IMR-90 (cell line): ENCODE measurements around the gene RUFY2.

Experiments
- POLR2A ChIP-seq: IDR thresholded peaks from 2 replicates; pipeline ENCODE4 v1.6.1; 2012; ENCODE audit warnings: mild to moderate bottlenecking, low read depth, low read length
- RFX5 ChIP-seq: IDR thresholded peaks from 2 replicates; pipeline ENCODE4 v1.8.0; 2012; ENCODE audit warnings: low read depth, mild to moderate bottlenecking, low read length, moderate library complexity
- TF ChIP-seq, protein P1 (sequence below): conservative IDR thresholded peaks from 2 replicates; pipeline ENCODE4 v1.5.1; 2012; ENCODE audit warnings: mild to moderate bottlenecking, low read depth, low read length, improper control_type of control experiment

DNA sequence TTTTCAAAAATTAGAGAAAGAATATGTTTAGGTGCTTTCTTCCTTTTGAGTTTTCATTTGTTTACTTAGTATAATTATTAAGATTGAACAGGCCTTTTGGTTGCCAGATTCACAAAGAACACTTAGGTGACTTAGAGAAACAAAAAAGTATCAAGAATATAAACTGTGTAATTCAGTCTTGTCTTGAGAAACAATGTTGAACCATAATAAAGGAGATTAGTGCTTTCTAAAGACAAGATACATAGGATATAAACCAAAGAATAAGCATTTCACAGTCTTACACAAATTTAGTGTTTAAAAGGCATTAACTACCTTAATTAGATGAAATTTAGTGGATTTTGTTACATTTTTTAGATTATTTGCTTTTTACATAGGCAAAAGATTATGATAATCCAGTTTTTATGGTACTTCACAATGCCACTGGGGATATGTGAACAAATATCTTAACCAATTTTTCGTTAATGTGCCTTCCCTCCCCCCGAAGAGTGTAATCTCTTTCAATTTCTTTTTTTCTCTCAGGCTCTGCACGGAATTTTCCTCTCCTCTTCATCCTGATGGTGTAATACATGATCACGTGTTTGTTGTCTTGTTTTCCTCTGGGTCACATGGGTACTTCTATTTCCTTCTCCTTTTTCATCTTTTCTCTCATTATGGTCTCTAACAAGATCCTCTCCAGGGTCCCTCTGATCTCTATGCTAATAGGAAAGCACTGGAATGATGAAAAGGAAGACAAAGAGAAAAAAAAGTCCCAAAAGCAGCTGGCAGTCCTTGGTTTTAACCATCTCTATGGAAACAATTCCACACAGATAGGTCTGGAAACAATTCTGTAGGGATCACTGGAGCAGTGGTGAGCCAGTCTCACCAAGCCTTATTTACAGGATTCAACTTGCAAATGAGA is 78.9 kb downstream of the RUFY2 start:
- TF ChIP-seq RFX5: no peak
- TF ChIP-seq, protein P1, sequence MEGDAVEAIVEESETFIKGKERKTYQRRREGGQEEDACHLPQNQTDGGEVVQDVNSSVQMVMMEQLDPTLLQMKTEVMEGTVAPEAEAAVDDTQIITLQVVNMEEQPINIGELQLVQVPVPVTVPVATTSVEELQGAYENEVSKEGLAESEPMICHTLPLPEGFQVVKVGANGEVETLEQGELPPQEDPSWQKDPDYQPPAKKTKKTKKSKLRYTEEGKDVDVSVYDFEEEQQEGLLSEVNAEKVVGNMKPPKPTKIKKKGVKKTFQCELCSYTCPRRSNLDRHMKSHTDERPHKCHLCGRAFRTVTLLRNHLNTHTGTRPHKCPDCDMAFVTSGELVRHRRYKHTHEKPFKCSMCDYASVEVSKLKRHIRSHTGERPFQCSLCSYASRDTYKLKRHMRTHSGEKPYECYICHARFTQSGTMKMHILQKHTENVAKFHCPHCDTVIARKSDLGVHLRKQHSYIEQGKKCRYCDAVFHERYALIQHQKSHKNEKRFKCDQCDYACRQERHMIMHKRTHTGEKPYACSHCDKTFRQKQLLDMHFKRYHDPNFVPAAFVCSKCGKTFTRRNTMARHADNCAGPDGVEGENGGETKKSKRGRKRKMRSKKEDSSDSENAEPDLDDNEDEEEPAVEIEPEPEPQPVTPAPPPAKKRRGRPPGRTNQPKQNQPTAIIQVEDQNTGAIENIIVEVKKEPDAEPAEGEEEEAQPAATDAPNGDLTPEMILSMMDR: no peak
- no peak for TF ChIP-seq POLR2A
